Stimulated activated CD8-positive, alpha-beta memory T cell treated with anti-CD3 and anti-CD28 coated beads, Interleukin-12 subunit alpha, Interleukin-12 subunit beta, amount 100 ng/mL, for 24 hours (primary cell): Measurements from ENCODE around the gene C20orf204.
"Not testable (repeated sequence)": the region's sequence is repeated elsewhere in the genome, so short reads cannot be mapped to it uniquely, and the experiment has no call there.

Experiments used
- DNase-seq: peaks from one replicate; pipeline ENCODE4 v3.0.0-alpha.2; 2020; ENCODE audit errors: extremely low read depth

Gene C20orf204

DNA sequence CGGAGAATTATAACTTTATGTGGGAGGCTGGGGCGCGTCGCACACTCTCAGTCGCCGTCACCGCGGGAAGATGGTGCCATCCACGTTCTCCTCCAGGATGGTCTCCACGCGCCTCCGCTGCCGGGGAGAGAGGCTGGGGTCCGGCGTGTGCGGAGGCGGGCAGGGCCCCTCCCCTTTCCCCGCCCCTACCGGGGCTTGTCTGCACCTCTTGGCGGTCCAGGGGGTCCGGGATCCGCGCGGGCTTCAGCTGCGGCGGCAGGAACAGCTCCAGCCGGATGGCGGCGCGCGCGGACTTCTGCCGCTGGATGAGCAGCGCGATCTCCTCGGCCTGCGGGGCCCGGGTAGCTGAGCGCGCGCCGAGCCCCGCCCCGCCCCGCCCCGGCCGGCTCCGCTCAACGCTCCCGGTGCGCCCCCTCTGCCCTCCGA, 47.4 kb downstream of the C20orf204 start:
- DNase-seq = no peak

DNA sequence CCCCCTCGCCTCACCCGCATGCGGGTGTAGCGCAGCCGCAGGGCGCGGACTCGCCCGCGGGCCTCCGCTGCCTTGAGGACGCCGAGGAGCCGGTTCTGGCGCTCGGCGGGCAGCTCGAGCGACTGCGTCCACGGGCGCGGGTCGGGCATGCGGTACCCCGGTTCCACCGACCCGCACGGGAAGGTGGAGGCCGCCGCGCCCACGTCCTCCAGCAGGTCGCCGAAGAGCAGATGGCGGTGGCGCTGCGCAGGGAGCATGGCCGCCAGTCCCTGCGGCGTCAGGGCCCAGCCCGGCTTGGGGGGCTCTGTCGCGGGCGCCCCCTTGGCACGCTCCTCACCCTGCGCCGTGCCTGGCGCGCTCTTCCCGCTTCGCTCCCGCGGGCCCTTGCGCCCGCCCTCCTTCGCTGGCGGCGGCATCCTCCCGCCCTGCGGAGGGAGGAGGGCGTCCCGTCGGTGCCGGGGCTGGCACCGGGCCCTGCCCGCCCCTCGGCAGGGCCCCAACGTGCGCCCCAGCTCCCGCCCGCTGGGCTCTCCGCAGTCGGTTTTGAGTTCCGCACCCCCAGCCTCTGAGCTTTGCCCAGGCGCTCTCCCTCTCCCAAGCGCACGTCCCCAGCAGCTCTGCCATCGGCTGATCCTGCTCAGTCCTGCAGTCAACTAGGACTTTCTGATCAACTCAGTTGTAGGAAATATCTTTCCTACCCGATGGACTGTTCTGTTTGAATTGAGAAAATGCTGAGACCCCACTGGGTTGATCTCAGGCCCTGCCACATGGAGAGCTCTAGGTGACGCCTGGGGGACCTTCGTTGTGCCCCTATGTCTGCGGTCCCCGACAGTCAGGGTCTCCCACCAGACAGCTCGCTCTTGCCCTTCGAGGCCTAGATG, 48.1 kb downstream of the C20orf204 start, which contains the start of gene LKAAEAR1:
LKAAEAR1 (minus strand) TSS at position 595 of the 881 bp plus-strand sequence; CDS start at position 416, 179 bp downstream.
- DNase-seq = no peak

- no peak for DNase-seq
Observed at GRCh38 chr20:64084685-64085152, 48.7 kb downstream of the C20orf204 start.

DNA sequence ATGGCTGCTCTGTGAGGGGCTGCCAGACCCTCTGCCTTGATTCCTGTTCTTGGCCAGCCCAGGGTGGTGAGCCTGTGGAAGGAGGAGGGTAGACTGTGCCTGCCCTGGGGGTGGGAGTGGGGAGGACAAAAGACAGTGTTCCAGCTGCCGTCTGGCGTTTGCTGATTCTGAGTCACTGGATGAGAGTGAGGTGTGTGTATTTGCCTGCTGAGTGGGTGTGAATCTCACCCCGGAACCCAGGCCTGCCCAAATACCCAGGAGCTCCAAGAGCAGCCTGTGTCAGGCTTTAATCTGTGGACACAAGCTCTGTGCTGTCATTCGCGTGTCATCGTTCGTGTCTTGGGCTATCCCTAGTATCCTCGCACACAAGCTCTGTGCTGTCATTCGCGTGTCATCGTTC, 50.8 kb downstream of the C20orf204 start:
- DNase-seq = no peak

GRCh38 chr20:64087226-64087825, 51.3 kb downstream of the C20orf204 start:
- not testable (repeated sequence) for DNase-seq

DNA sequence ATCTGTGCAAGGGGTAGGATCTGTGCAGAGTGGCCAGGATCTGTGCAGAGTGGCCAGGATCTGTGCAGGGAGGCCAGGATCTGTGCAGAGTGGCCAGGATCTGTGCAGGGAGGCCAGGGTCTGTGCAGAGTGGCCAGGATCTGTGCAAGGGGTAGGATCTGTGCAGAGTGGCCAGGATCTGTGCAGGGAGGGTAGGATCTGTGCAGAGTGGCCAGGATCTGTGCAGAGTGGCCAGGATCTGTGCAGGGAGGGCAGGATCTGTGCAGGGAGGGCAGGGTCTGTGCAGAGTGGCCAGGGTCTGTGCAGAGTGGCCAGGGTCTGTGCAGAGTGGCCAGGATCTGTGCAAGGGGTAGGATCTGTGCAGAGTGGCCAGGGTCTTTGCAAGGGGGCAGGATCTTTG, 52.6 kb downstream of the C20orf204 start:
- DNase-seq = not testable (repeated sequence)
